ENCODE results near the gene OPA1.

The OPA1 gene

DNA sequence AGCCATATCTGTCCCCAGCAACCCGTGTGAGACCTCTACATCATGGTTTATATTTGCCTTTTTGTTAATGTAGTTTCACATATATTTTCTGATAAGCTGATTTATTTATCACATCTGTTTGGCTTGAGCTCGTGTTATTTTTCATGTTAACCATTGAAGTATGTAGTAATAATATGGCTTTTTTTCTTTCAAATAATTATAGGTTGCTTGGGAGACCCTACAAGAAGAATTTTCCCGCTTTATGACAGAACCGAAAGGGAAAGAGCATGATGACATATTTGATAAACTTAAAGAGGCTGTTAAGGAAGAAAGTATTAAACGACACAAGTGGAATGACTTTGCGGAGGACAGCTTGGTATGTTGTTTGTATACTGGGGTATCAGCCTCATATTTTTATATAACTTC, 63.9 kb downstream of the OPA1 start:
- no peak for DNase-seq

DNA sequence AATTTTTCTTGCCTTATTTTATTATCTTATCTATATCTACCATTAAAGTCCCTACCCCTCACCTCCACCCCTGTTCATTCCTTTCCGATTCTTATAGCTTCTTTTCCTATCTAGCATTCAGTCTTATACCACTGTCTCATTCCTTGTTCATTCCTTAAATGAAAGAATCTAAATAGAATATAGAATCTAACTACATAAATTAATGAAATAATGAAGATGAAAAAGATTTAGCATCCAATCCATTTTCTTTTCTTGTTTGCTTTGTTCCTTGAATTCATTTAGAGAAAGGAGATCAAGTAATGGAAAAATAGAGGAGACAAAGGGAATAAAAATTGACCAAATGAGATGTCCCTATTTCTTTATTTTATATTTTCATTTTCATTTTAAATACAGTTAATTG, 67.2 kb downstream of the OPA1 start:
- DNase-seq, result no peak

DNA sequence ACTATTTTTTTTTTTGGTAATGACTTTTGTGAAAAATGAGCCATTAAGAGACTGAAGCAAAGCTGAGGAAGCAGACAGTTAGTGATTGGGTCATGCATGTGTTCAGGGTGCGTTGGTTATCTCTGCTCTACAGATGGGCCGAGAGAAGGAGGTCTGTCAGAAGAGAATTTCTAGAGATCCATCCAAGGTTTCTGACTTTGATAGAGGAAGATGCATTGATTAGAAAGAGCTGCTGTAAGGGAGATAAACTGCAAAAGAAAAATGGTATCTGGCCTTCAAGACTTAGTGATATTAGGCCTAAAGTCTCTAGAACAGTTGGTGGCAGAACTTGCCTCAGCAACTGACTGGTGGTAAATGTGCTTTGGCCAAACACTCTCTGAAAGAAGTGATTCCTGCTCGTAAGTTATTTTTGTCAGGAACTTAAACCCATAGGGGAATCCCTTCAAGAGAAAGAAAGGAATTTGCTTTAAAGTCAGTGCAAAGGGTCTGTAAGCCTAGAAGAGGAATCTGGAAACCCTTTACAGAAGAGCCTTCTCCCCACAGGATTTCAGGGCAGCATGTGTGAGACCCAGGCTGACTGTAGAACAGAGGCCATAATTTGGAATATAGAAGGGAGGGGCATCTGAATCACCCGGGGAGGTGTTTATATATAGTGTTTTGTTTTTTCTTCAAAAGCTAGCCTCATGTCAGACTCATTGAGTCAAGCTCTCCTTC, 67.8 kb downstream of the OPA1 start:
- DNase-seq, result no peak

DNA sequence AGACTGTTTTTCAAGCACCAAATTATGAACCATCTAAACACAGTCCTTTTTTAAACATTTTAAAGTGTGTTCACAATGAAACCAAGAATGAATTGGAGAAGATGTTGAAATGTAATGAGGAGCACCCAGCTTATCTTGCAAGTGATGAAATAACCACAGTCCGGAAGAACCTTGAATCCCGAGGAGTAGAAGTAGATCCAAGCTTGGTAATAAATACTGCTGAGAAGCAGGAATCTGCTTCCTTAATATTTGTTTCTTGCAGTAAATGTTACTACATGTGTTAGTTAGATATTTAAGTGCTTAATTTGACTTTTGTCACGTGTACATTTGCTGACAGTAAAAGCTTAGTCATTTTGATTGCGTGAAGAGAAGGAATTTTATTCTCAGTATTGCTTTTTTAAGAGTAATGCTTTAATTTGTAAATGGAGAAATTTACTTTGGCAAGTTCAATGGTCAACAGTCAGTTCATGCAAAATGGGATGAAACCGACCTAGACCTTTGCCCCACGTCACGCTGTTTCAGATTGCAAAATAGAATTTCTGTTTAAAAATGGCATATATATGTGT, 69.8 kb downstream of the OPA1 start:
- DNase-seq, result no peak

DNA sequence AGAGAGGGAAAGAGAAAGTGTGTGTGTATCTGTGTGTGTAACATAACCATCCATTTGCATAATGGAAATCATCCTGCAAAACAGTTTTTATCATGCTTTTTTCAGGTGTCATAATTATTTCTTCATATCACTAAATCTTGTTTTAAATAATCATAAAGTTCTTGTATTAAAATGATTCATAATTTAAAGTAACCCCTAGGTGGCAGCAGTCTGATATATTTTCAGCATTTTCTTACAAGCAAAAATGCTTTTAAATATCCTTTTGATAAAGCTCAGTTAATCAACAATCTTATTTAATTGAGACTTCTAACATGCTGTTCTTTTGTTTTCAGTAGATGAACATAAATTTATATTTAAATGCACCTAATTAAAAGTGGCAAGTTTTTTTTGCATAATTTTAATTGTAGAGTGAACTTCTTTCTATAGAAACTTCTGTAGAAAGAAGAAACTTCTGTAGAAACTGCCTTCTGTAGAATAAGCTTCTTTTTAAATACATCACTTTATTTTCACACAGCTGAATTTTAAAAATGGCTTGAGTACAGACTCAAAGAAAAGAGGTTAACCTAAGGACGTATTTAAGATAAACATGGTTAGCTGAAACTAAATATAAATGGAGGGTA, 72.5 kb downstream of the OPA1 start:
- DNase-seq, result no peak

DNA sequence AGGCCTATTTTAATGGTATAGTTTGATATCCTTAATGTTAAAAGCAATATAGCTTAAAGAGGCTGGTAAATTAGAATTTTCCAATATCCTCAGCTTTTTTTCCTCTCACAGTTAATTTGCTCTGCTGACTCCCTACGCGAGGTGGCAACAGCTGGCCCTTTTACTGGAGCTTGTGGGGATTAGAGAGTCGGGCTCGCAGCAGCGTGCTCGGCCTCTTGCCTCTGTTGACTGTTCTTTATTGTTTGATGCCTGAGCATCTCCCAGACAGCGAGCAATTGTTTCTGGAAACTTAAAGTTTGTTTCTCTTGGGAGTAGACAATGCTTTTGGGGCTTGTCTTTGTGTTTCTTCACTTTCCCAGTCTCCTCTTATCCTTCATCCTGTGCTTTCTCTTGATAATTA, 80.8 kb downstream of the OPA1 start:
- DNase-seq, result no peak

DNA sequence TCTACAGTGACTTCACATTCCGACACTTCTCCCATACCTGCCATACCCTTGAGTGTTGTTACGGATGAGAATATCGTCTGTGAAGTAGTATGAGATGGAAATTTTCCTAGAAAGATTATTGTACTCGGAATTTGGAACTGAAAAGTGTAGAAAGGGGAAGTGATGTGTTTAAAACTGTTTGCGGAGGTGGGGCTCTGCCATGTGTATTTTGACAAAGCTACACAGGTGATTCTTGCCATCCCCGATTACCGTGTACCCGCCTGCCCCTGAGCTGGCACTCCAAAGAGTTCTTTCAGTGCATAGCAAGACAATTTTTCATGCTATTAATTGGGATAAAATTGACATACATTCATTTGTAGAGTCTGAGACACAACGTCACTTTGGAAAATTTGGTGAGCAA, 81.7 kb downstream of the OPA1 start:
- DNase-seq, result no peak

DNA sequence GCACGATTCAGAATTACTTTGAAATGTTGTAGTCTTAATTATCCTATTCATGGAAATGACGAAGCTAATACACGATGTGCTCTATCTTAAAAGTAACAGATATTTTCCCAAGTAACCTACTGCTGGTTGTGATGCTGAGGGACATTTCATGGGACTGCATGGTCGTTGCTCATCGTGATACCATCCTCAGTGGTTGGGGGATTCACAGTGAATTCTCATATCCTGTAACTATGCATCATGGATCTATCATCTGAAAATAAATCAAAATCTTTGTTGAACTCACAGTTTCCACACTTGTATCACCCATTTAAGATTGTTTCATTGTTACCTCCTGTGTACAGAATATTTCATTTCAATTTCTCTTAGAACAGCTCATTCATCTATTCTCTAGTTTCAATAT, 84.7 kb downstream of the OPA1 start:
- no peak for DNase-seq

DNA sequence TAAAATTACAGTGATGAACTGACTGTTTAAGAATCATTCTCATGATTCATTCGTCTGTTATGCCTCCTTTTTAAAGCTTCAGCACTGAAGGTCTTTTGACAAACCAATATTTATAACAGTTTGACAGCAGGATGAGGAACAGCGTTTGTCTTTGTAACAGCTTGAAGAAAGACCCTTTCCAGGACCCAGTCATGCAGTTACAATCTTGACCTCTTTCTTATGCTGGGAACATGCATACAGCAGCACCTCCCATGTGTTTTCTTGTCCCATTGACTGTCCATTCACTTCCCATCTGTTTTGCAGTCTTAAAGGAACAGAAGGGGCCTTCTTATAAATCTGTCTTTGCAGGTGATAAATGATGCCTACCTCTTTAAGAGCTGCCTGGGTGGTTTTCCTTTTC, 87.2 kb downstream of the OPA1 start:
- no peak for DNase-seq

DNA sequence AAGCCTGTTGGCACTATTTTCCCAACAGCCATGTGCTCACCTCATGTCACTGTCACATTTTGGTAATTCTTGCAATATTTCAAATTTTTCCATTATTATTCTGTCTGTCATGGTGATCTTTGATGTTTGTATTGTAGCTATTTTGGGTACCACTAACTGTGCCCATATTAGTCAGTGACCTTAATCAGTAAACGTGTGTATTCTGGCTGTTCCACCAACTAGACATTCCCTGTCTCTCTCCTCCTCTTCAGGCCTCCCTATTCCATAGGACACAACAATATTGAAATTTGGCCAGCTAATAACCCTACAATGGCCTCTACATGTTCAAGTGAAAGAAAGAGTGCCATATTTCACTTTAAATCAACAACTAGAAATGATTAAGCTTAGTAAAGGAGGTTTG, 88.6 kb downstream of the OPA1 start:
- DNase-seq, result no peak

DNA sequence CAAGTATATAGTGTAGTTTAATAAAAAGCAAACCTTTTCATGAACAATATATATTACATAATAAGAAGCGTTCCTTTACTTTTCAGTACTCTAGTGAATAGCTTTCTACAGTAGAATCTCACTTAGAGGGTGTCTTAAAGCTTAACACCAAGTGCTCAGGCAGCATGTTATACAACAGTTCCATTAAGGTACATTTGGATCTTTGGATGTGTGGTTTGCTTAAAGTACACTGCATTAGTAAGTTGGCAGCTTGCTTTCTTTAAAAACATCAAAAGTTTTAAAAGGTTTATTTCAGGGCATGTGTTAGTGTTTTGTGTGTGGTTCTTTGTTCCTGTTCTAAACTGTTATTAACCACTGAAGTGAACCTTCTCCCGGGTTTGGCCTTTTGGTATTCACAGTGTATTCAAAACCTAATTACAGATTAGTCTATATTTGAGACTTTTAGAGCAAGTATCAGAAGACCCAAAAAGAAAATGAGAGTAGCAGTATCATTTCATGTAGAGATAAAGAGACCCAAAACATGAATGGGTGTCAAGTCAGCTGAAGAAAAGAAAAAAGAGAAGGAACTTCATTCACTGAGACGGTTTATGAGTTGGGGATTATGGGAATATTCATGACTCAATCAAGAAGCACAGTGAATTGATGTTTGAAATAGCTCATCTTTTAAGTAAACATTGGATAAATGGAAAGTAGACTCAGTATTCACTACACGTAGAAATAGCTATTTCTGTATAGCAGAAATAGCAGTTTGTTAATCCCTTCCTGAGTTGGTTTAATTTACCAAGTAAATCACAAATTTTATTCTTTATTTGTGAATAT, 93.9 kb downstream of the OPA1 start:
- DNase-seq, result no peak

DNA sequence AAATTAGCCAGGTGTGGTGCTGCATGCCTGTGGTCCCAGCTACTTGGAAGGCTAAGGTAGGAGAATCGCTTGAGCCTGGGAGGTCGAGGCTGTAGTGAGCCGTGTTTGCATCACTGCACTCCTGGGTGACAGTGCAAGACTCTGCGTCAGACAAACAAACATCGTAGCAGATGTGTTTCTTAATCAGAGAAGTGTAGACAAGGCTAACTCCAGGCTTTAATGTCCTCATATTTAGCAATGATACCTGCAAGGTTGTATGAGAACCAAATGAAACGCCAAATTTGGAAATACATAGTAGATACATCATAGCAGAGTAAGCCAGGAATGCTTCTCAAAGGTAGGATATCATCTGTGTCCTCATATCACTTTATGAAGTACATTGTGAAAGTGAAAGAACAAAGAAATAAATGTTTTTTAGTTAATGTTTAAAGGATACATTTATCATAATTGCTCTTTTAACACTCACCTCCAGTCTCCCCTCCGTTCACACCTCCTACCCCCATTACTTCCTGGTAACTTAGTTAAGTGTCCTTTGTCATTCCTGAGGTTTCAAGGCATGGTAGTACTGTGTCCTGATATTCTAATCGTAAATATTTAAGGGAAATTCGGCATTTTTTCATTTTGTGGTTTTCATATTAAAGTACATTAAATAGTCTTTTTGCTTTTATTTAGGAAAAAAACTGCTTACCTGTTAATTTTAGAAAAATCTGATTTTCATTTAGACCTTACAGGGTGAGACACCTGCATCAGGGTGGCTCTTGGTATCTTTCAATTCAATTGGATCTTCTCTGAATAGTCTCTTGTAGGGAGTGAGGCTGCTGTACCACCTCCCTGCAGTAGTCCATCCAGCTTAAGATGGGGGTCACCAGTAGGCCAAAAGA, 96.1 kb downstream of the OPA1 start:
- DNase-seq, result no peak

DNA sequence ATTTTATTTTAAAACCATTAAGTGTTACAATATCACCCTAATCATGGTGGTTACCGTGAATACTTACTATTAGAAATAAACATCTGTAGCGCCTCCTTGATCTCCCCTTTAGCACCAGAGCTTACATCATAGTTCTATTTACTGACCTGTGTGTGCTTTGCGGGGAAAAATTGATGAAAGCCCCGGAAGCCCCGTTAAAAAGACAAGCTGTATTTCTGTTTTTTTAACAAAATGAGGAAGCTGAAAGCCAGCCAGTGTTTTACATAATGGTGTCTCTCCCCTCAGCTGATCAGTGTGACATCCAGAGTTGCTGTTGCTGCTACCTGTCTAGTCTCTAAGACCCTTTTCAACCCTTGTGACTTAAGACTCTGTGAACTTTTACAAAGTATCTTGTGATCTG, 100.8 kb downstream of the OPA1 start:
- no peak for DNase-seq

DNA sequence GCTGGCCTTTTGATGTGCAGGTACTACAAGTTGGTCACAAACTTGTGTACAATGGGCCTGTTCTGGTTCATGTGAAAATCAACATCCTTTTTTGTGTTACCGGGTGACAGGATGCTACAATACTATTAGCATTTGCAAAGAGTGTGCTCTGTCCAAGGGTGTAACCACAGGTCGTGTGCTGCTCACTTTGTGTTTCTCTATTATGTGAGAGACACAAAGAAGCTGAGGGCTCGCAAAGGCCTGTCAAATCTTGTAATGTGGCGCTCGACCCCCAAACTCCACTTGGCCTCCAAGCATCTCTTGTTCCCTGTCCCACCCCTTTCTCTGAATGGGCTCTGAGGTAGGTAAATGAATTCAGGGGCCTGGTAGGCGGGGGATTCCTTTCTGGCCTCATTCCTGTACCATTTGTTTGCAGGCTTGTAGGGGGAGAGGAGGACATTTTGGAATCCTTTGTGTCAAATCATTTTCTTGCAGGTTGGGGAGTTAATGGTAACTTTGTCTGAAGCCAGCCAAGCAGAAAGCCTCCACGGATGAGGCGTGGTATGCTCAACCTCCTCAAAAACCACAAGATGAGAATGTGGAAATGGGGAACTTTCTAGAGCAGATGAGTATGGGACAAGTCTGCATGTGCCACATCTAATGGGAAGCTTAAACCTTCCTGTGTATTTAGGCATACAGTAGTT, 109.1 kb downstream of the OPA1 start:
- no peak for DNase-seq

DNA sequence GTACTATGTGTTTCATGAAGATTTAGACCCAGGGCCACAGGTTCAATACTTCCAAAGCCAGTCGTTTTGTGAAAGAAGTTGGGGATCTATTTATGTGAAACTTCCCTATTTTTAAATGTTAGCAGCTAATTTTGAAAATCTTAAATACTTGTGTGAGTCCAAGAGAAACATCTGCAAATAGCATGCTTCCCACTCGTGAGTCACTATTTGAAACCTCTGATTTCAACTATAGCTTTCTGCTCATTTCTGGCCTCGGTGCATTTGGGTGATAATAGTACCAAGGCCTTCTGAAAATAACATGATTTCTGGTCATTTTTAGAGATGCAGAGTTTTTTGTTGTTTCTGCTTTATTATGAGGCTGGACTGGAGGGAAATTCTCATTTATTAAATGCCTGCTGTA, 110.0 kb downstream of the OPA1 start:
- no peak for DNase-seq

DNA sequence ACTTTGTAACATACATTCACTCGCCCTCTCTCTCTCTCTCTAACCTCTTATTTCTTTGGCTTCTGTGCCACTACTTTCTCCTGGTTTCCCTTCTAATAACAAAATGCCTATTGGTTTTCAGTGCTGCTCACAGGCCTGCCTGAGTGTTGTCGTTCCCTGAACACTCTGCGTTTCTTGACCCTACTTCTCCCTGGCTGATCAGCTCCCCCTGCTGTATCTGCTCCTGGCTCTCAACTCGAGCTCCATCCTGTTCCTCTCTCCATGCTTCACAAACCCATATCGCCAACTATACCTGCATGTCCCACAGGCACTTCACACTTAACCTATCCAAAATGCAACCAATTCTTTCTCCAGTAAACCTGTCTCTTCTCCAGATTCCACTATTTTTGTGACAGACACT, 111.4 kb downstream of the OPA1 start:
- DNase-seq, result no peak

DNA sequence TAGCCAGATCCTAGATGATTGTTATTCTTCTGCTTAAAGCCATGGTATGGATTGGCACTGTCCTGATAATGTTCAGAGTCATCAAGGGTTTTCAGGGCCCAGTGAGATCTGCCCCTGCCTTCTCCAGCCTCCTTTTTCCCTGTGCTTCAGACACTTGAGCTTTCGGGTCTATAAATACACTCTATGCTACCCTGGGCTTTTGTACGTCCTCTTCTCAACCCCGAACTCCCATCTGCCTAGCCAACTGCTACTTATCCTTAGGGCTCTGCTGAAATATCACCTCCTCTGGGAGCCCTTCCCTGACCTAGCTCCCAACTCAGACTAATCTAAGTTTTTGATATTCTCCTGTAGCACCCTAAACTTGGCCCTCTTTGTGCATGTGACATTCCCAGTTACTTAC, 115.3 kb downstream of the OPA1 start:
- DNase-seq, result no peak

DNA sequence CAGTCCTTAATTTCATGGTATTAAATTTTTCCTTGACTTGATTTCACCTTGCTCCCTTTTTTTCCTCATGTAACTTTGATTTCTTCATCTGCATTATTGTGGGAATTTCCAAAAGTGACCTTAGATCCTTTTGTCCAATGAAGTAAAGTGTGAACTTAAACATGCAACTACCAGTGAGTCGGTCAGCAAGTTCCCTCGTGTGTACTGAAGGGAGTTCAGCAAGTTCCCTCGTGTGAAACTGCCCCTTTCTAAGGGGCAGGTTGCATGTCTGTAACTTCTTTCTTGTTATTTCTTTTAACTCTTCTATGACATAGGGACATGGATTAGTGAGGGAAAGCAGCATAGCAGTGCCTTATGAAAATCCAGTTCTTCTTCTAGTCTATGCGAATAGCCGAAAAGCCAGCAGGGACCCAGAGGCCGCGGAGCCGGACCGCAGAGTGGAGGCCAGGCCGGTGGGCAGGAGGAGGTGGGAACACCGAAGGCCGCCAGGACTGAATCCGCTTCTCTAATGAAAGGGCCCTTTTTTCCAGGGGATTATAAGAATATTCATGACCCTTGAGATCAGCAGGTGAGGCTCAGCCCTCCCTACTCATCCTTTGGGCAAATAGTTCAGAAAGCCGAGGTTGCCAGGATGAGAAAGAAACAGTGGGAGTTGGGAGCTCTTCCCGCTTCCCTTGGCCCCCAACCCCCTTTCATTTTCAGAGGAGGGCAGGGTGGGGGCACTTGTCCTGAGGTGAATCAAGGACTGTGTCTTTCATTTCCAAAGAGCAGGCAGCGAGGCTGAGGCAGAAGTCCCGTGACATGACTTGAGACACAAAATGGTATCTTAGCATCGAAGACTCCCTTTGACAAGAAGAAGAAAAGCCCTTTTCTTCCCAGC, 117.5 kb downstream of the OPA1 start:
- no peak for DNase-seq

DNA sequence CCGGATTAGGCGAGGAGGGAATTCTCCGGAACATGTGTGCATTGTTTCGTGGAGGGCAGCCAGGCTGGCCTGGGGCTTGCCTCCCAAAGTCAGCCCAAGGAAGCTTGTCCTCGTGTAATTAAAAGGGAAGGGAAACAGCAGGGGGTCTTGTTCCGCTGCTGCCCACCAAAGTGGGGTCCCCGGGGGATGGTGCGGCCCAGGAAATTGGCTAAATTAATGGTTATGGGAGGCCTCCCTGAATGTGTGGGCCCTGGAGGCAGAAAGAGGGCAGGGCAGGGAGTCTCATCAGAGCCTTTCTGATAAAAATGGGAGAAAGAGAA, 118.1 kb downstream of the OPA1 start:
- DNase-seq, result no peak

DNA sequence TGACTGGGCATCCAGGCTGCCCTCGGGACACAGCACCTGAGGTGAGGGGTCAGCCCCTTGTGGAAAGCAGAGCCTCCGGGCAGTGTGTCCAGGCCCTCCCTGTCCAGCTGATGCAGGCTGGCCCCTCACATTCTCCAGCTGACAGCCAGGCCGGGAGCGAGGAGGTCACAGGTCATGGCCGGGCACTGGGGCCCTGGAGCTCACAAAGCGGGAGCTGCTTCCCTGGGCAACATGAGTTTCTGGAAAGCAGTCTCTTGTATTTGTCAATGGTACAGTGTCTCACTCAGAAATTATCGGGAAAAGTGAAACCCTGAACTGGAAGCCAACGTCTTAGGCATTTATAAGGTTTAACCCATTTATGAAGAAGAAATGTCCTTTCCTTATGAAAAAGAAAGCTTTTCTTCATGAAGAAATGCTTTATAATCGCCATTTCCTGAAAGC, 118.5 kb downstream of the OPA1 start:
- no peak for DNase-seq

DNA sequence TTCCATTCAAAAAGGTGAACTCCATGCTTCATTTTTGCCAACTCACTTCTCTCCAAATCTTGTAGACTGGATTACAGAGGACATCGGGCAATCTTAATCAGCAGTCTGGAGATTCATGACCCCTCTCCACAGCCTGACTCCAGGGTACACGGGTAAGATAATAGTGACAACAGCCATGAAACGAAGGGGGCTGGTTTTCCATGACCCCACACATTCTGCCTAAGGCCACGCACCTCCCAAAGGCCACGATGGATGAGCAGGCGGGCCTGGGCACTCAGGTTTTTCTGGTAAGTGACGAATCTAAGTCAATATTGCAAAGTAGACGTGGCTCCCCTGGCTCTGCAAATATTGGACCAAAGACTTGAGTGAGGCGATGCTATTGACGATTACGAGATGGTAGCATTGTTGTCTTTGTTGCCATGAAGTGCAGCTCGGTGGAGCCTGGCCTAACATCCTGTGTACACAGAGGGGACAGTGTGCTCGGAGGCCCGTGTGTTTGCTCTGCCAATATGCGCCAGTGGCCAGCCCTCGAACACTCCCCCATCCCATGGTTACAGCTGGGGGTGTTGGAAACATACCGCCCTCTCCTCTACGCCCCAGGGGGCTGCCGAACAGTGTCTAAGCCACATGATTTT, 119.1 kb downstream of the OPA1 start:
- no peak for DNase-seq

Measured in activated CD8-positive, alpha-beta memory T cell treated with anti-CD3 and anti-CD28 coated beads, Interleukin-2, amount 50 U/mL, for 48 hours (primary cell).